Stomach (tissue), 9 donors: ENCODE measurements around the gene TAS2R14. TPM values are rescaled to one million over a fixed set of nuclear protein-coding genes. Genes with fewer than 3 reads are reported as not detected.
A peak's percentile ranks its signal among the peaks of the same experiment; 100 is the strongest.

Experiments used
- DNase-seq, 2 donors: peaks; one replicate each; pipeline versions ENCODE4 v3.0.0 to v3.0.0-alpha.2; 2013 to 2019
- H3K27ac ChIP-seq, 5 donors: fragments of 200-600 bp in 4 of 5; sonication (generic) in 4 of 5; one replicate each; pipeline ENCODE4 v1.5.1; 2013 to 2019; ENCODE audit warnings: mild to moderate bottlenecking in 1 of 5, moderate library complexity in 1 of 5
- H3K27me3 ChIP-seq, 3 donors: fragments of 200-600 bp; sonication (generic); one replicate each; pipeline ENCODE4 v1.5.1; 2017 to 2019; ENCODE audit warnings: mixed run types in 1 of 3
- H3K36me3 ChIP-seq, 4 donors: fragments of 200-600 bp; sonication (generic); 1 replicate in 3 of 4; 2 replicates in 1 of 4; pipeline ENCODE4 v1.5.1; 2016 to 2019
- H3K4me1 ChIP-seq, 4 donors: fragments of 200-600 bp; sonication (generic); one replicate each; pipeline ENCODE4 v1.5.1; 2016 to 2019
- H3K4me3 ChIP-seq, 4 donors: fragments of 200-600 bp; sonication (generic) in 3 of 4; one replicate each; pipeline ENCODE4 v1.5.1; 2016 to 2019; ENCODE audit warnings: mild to moderate bottlenecking in 1 of 4
- H3K9me3 ChIP-seq, 4 donors: fragments of 200-600 bp; sonication (generic); one replicate each; pipeline ENCODE4 v1.5.1; 2016 to 2019
- EP300 ChIP-seq: sonication (generic); formaldehyde crosslinking; IDR thresholded peaks from one replicate; pipeline ENCODE4 v1.6.1; 2017; ENCODE audit warnings: antibody characterized with exemption
- POLR2A ChIP-seq, 4 donors: fragments of 450-650 bp; IDR thresholded peaks; one replicate each; pipeline ENCODE4 v1.6.1; 2016; ENCODE audit warnings: antibody characterized with exemption in 4 of 4, control low read depth in 2 of 4, mild to moderate bottlenecking in 1 of 4, moderate library complexity in 1 of 4
- POLR2AphosphoS5 ChIP-seq, 3 donors: sonication (generic); formaldehyde crosslinking; IDR thresholded peaks; one replicate each; pipeline ENCODE4 v1.6.1; 2016; ENCODE audit warnings: antibody characterized with exemption in 3 of 3
- WGBS, 5 donors: extraction: QIAGEN DNeasy Blood & Tissue Kit in 3 of 5; methylation state at CpG; one replicate each; pipeline versions ENCODE4 v1.1.5 to v1.1.7; 2013 to 2018; 5-methylcytosine and 5-hydroxymethylcytosine counted together
- intact Hi-C: fragments of 100-400 bp; cut with DNase I; formaldehyde crosslinking; loops from one replicate; pipeline ENCODE4 v1.15.1; 2023; ENCODE audit warnings: low total_unique reads
- polyA plus RNA-seq, 3 donors: library from polyadenylated mRNA; stranded (reverse); fragments of 200-250 nt; gene quantifications; one replicate each; pipeline ENCODE4 v1.2.3, GENCODE V29; 2013
- total RNA-seq, 5 donors: library from RNA; depleted of rRNA; stranded (reverse); fragments of >200 nt; gene quantifications; one replicate each; pipeline versions ENCODE4 v1.1.0 to v1.2.3, GENCODE V29; 2014 to 2016
- TF ChIP-seq, protein P1 (sequence below), 7 experiments: fragments of 450-650 bp in 4 of 7; fragments of 200-600 bp in 3 of 7; sonication (generic) in 3 of 7; IDR thresholded peaks; one replicate each; pipeline ENCODE4 v1.5.1; 2016 to 2019; ENCODE audit warnings: antibody characterized with exemption in 7 of 7, control low read depth in 2 of 7, mild to moderate bottlenecking in 1 of 7
- donor health status: healthy with polysubstance abuse.
- donor health status: Bipolar disorder and iron deficiency.
- donor health status: healthy.

The TAS2R14 gene
- total and polyA plus RNA-seq, 8 donors: 0.19 to 17.3 (median 1.8) TPM; not detected in 2

DNA sequence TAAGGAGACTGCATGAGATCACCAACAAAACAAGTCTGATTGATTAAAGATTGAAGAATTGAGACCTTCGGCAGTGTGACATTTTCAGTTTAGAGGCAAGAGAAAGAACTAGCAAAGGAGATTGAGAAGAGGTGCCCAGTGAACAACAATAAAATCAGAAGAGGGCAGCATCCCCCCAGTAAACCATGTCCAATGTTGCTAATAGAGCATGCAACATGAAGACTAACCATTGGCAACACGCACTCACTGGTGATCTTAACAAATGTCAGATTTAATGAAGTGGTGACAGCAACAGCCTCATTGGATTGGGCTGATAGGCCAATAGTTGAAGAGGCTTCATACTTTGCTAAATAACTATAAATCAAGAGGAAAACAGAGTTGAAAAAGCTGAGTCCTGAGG, 20.7 kb upstream of the TAS2R14 start:
- intact Hi-C loops: no loop called here
- Histone ChIP-seq H3K27ac (no peak overlapping the region), H3K4me1 (no peaks in the 10 kb centered on the region), H3K9me3 (peaks cover 0 to 9% (median 0%) of the 10 kb centered on the region in 4 donors), H3K27me3 (no peaks in the 10 kb centered on the region), H3K36me3 (no peaks in the 10 kb centered on the region), H3K4me3 (no peak overlapping the region)
- peak in 1 of 2 donors; percentile 8 for DNase-seq
- WGBS, 5 donors: 90 to 99% (median 94%) methylated on average over 2 of the region's 2 CpGs
- no peak for TF ChIP-seq EP300
- TF ChIP-seq, protein P1, sequence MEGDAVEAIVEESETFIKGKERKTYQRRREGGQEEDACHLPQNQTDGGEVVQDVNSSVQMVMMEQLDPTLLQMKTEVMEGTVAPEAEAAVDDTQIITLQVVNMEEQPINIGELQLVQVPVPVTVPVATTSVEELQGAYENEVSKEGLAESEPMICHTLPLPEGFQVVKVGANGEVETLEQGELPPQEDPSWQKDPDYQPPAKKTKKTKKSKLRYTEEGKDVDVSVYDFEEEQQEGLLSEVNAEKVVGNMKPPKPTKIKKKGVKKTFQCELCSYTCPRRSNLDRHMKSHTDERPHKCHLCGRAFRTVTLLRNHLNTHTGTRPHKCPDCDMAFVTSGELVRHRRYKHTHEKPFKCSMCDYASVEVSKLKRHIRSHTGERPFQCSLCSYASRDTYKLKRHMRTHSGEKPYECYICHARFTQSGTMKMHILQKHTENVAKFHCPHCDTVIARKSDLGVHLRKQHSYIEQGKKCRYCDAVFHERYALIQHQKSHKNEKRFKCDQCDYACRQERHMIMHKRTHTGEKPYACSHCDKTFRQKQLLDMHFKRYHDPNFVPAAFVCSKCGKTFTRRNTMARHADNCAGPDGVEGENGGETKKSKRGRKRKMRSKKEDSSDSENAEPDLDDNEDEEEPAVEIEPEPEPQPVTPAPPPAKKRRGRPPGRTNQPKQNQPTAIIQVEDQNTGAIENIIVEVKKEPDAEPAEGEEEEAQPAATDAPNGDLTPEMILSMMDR (IDR thresholded peaks at IDR 0.05): no peak
- no peak for TF ChIP-seq POLR2AphosphoS5 (IDR thresholded peaks at IDR 0.05)
- no peak for TF ChIP-seq POLR2A (IDR thresholded peaks at IDR 0.05)

DNA sequence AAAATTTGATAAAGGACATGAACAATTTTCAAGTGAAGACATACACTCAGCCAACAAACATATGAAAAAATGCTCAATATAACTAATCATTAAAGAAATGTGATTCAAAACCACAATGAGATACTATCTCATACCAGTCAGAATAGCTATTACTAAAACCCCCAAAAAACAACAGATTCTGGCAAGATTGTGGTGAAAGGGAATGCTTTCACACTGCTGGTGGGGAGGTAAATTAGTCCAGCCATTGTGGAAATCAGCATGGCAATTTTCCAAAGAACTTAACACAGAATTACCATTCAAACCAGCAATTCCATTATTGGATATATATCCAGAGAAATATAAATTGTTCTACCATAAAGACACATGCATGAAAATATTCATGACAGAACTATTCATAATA, 18.7 kb upstream of the TAS2R14 start:
- H3K27ac ChIP-seq: no peak overlapping the region
- intact Hi-C loops: no loop called here
- H3K4me3 ChIP-seq: no peak overlapping the region
- H3K4me1 ChIP-seq: no peaks in the 10 kb centered on the region
- DNase-seq: no peak
- no peaks in the 10 kb centered on the region for H3K36me3 ChIP-seq
- no peaks in the 10 kb centered on the region for H3K27me3 ChIP-seq
- H3K9me3 ChIP-seq: peaks cover 0 to 9% (median 0%) of the 10 kb centered on the region in 4 donors
- TF ChIP-seq POLR2A (IDR thresholded peaks at IDR 0.05): no peak
- TF ChIP-seq, protein P1 (IDR thresholded peaks at IDR 0.05): no peak
- no peak for TF ChIP-seq POLR2AphosphoS5 (IDR thresholded peaks at IDR 0.05)
- no peak for TF ChIP-seq EP300

DNA sequence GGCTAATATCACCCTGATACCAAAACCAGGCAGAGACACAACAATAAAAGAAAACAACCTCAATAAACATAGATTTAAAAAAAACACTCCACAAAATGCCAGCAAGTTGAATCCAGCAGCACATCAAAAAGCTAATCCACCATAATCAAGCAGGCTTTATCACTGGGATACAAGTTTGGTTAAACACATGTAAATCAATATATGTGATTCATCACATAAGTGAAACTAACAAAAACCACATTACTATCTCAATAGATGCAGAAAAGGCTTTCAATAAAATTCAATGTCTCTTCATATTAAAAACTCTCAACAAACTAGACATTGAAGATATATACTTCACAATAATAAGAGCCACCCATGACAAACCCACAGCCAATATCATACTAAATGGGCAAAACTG, 17.0 kb upstream of the TAS2R14 start:
- peaks cover 0 to 9% (median 0%) of the 10 kb centered on the region in 4 donors for H3K9me3 ChIP-seq
- intact Hi-C loops: no loop called here
- DNase-seq: no peak
- TF ChIP-seq, protein P1 (IDR thresholded peaks at IDR 0.05): no peak
- TF ChIP-seq POLR2A (IDR thresholded peaks at IDR 0.05): no peak
- no peak for TF ChIP-seq EP300
- TF ChIP-seq POLR2AphosphoS5 (IDR thresholded peaks at IDR 0.05): no peak
- H3K27ac ChIP-seq: no peak overlapping the region
- no peaks in the 10 kb centered on the region for H3K27me3 ChIP-seq
- no peak overlapping the region for H3K4me3 ChIP-seq
- no peaks in the 10 kb centered on the region for H3K4me1 ChIP-seq
- no peaks in the 10 kb centered on the region for H3K36me3 ChIP-seq

DNA sequence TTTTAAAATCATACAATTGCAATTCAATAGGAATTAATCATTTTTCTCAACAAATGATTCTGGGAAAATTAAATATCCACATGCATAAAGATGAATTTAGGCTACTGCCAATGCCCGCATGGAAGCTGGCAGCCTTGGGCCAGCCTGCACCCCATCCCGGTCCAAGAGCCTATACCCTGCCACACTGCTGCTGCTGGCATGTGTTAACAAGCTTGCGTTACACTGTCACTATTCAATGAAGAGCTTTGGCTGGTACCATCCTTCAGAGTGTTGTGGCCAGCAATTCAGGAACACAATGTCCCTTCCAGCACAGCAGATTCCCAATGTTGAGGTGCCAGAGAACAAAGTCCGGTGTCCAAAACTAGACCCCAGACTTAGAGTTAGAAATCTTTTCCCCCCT, 13.6 kb upstream of the TAS2R14 start:
- no peak overlapping the region for H3K27ac ChIP-seq
- no peaks in the 10 kb centered on the region for H3K36me3 ChIP-seq
- TF ChIP-seq, protein P1 (IDR thresholded peaks at IDR 0.05): no peak
- TF ChIP-seq POLR2AphosphoS5 (IDR thresholded peaks at IDR 0.05): no peak
- no peak for TF ChIP-seq POLR2A (IDR thresholded peaks at IDR 0.05)
- no peak for TF ChIP-seq EP300
- WGBS, 5 donors: 97 to 98% (median 98%) methylated on average over 4 of the region's 4 CpGs
- no peaks in the 10 kb centered on the region for H3K27me3 ChIP-seq
- H3K4me3 ChIP-seq: no peak overlapping the region
- DNase-seq: no peak
- intact Hi-C loops: no loop called here
- no peaks in the 10 kb centered on the region for H3K4me1 ChIP-seq
- H3K9me3 ChIP-seq: peaks cover 0 to 9% (median 0%) of the 10 kb centered on the region in 4 donors
